Measurements from ENCODE around the gene CHD9.

DNA sequence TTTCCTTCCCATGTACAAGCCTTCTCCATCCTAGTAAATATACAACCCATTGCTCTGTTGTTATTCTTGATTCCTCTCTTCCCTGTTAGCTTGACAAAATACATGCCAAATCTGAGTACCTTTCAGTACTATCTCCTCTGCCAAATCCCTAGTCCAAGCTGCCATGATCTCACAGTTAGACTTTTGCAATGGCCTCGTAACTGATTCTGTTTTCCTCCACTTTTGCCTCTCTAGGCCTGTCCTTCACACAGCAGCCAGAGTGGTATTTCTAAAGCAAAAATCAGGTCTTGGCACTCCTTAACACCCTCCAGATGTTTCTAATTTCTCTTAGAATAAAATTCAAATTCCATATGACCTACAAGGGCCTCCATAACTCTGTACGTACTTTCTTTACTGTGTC is 226.5 kb downstream of the CHD9 start:
- TF ChIP-seq POLR2A (IDR thresholded peaks at IDR 0.05): no peak
- TF ChIP-seq, protein P1, sequence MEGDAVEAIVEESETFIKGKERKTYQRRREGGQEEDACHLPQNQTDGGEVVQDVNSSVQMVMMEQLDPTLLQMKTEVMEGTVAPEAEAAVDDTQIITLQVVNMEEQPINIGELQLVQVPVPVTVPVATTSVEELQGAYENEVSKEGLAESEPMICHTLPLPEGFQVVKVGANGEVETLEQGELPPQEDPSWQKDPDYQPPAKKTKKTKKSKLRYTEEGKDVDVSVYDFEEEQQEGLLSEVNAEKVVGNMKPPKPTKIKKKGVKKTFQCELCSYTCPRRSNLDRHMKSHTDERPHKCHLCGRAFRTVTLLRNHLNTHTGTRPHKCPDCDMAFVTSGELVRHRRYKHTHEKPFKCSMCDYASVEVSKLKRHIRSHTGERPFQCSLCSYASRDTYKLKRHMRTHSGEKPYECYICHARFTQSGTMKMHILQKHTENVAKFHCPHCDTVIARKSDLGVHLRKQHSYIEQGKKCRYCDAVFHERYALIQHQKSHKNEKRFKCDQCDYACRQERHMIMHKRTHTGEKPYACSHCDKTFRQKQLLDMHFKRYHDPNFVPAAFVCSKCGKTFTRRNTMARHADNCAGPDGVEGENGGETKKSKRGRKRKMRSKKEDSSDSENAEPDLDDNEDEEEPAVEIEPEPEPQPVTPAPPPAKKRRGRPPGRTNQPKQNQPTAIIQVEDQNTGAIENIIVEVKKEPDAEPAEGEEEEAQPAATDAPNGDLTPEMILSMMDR (IDR thresholded peaks at IDR 0.05): no peak
